ENCODE data around the gene SLC17A6.

Gene SLC17A6

GRCh38 chr11:22342211-22343031, 4.2 kb downstream of the SLC17A6 start:
- Histone ChIP-seq H3K4me3 (ENCODE audit: low read depth in 1 of 2, low read length in 2 of 2) (no peak overlapping the region), H3K27me3 (ENCODE audit: control insufficient read depth in 1 of 2, insufficient read depth in 2 of 2, low read length in 2 of 2) (peaks cover 48 to 60% of the 10 kb centered on the region in 2 donors), H3K4me1 (ENCODE audit: insufficient read depth, low read length) (no peaks in the 10 kb centered on the region), H3K9ac (ENCODE audit: low read length) (no peak overlapping the region), H3K9me3 (ENCODE audit: low read length) (no peaks in the 10 kb centered on the region), H3K27ac (ENCODE audit: low read depth, low read length) (no peak overlapping the region), H3K36me3 (ENCODE audit: insufficient read depth, low read length) (no peaks in the 10 kb centered on the region)

GRCh38 chr11:22343032-22343324, 4.8 kb downstream of the SLC17A6 start:
- H3K9me3 ChIP-seq (ENCODE audit: low read length): no peaks in the 10 kb centered on the region
- H3K27me3 ChIP-seq (ENCODE audit: control insufficient read depth in 1 of 2, insufficient read depth in 2 of 2, low read length in 2 of 2): peaks cover 45 to 55% of the 10 kb centered on the region in 2 donors
- no peak overlapping the region for H3K9ac ChIP-seq (ENCODE audit: low read length)
- no peak overlapping the region for H3K27ac ChIP-seq (ENCODE audit: low read depth, low read length)
- no peaks in the 10 kb centered on the region for H3K36me3 ChIP-seq (ENCODE audit: insufficient read depth, low read length)
- no peaks in the 10 kb centered on the region for H3K4me1 ChIP-seq (ENCODE audit: insufficient read depth, low read length)
- H3K4me3 ChIP-seq (ENCODE audit: low read depth in 1 of 2, low read length in 2 of 2): no peak overlapping the region

- no peak overlapping the region for H3K9ac ChIP-seq (ENCODE audit: low read length)
- H3K27me3 ChIP-seq (ENCODE audit: control insufficient read depth in 1 of 2, insufficient read depth in 2 of 2, low read length in 2 of 2): peaks cover 39 to 50% of the 10 kb centered on the region in 2 donors
- no peak overlapping the region for H3K4me3 ChIP-seq (ENCODE audit: low read depth in 1 of 2, low read length in 2 of 2)
- H3K36me3 ChIP-seq (ENCODE audit: insufficient read depth, low read length): no peaks in the 10 kb centered on the region
- no peaks in the 10 kb centered on the region for H3K4me1 ChIP-seq (ENCODE audit: insufficient read depth, low read length)
- H3K9me3 ChIP-seq (ENCODE audit: low read length): no peaks in the 10 kb centered on the region
- no peak overlapping the region for H3K27ac ChIP-seq (ENCODE audit: low read depth, low read length)
These were observed 5.3 kb downstream of the SLC17A6 start for GRCh38 chr11:22343371-22344032.

- Histone ChIP-seq H3K4me1 (ENCODE audit: insufficient read depth, low read length) (no peaks in the 10 kb centered on the region), H3K27ac (ENCODE audit: low read depth, low read length) (no peak overlapping the region), H3K27me3 (ENCODE audit: control insufficient read depth in 1 of 2, insufficient read depth in 2 of 2, low read length in 2 of 2) (peaks cover 38 to 48% of the 10 kb centered on the region in 2 donors), H3K9me3 (ENCODE audit: low read length) (no peaks in the 10 kb centered on the region), H3K4me3 (ENCODE audit: low read depth in 1 of 2, low read length in 2 of 2) (no peak overlapping the region), H3K36me3 (ENCODE audit: insufficient read depth, low read length) (no peaks in the 10 kb centered on the region), H3K9ac (ENCODE audit: low read length) (no peak overlapping the region)
These were observed 5.9 kb downstream of the SLC17A6 start for GRCh38 chr11:22344081-22344480.

- Histone ChIP-seq H3K36me3 (ENCODE audit: insufficient read depth, low read length) (no peaks in the 10 kb centered on the region), H3K4me1 (ENCODE audit: insufficient read depth, low read length) (no peaks in the 10 kb centered on the region), H3K9ac (ENCODE audit: low read length) (no peak overlapping the region), H3K4me3 (ENCODE audit: low read depth in 1 of 2, low read length in 2 of 2) (no peak overlapping the region), H3K27ac (ENCODE audit: low read depth, low read length) (no peak overlapping the region), H3K9me3 (ENCODE audit: low read length) (no peaks in the 10 kb centered on the region), H3K27me3 (ENCODE audit: control insufficient read depth in 1 of 2, insufficient read depth in 2 of 2, low read length in 2 of 2) (peaks cover 20 to 40% of the 10 kb centered on the region in 2 donors)
These were observed 8.1 kb downstream of the SLC17A6 start for GRCh38 chr11:22346282-22346681.

- no peaks in the 10 kb centered on the region for H3K9me3 ChIP-seq (ENCODE audit: low read length)
- no peak overlapping the region for H3K4me3 ChIP-seq (ENCODE audit: low read depth in 1 of 2, low read length in 2 of 2)
- peaks cover 11 to 23% of the 10 kb centered on the region in 2 donors for H3K27me3 ChIP-seq (ENCODE audit: control insufficient read depth in 1 of 2, insufficient read depth in 2 of 2, low read length in 2 of 2)
- H3K27ac ChIP-seq (ENCODE audit: low read depth, low read length): no peak overlapping the region
- no peak overlapping the region for H3K9ac ChIP-seq (ENCODE audit: low read length)
- no peaks in the 10 kb centered on the region for H3K36me3 ChIP-seq (ENCODE audit: insufficient read depth, low read length)
- H3K4me1 ChIP-seq (ENCODE audit: insufficient read depth, low read length): no peaks in the 10 kb centered on the region
These were observed 9.8 kb downstream of the SLC17A6 start for GRCh38 chr11:22347857-22348487.

GRCh38 chr11:22349491-22349890, 11.3 kb downstream of the SLC17A6 start:
- Histone ChIP-seq H3K4me1 (ENCODE audit: insufficient read depth, low read length) (no peaks in the 10 kb centered on the region), H3K27me3 (ENCODE audit: control insufficient read depth in 1 of 2, insufficient read depth in 2 of 2, low read length in 2 of 2) (peaks cover under 1 to 8% of the 10 kb centered on the region in 2 donors), H3K9me3 (ENCODE audit: low read length) (no peaks in the 10 kb centered on the region), H3K9ac (ENCODE audit: low read length) (no peak overlapping the region), H3K36me3 (ENCODE audit: insufficient read depth, low read length) (no peaks in the 10 kb centered on the region), H3K27ac (ENCODE audit: low read depth, low read length) (no peak overlapping the region), H3K4me3 (ENCODE audit: low read depth in 1 of 2, low read length in 2 of 2) (no peak overlapping the region)

- no peak overlapping the region for H3K9ac ChIP-seq (ENCODE audit: low read length)
- H3K27me3 ChIP-seq (ENCODE audit: control insufficient read depth in 1 of 2, insufficient read depth in 2 of 2, low read length in 2 of 2): no peaks in the 10 kb centered on the region
- H3K9me3 ChIP-seq (ENCODE audit: low read length): no peaks in the 10 kb centered on the region
- no peak overlapping the region for H3K27ac ChIP-seq (ENCODE audit: low read depth, low read length)
- no peaks in the 10 kb centered on the region for H3K36me3 ChIP-seq (ENCODE audit: insufficient read depth, low read length)
- no peak overlapping the region for H3K4me3 ChIP-seq (ENCODE audit: low read depth in 1 of 2, low read length in 2 of 2)
- H3K4me1 ChIP-seq (ENCODE audit: insufficient read depth, low read length): no peaks in the 10 kb centered on the region
These were observed 21.1 kb downstream of the SLC17A6 start for GRCh38 chr11:22359295-22359694.

GRCh38 chr11:22371160-22371559, 33.0 kb downstream of the SLC17A6 start:
- no peaks in the 10 kb centered on the region for H3K36me3 ChIP-seq (ENCODE audit: insufficient read depth, low read length)
- H3K4me3 ChIP-seq (ENCODE audit: low read depth in 1 of 2, low read length in 2 of 2): no peak overlapping the region
- no peaks in the 10 kb centered on the region for H3K9me3 ChIP-seq (ENCODE audit: low read length)
- H3K27me3 ChIP-seq (ENCODE audit: control insufficient read depth in 1 of 2, insufficient read depth in 2 of 2, low read length in 2 of 2): no peaks in the 10 kb centered on the region
- H3K27ac ChIP-seq (ENCODE audit: low read depth, low read length): no peak overlapping the region
- no peaks in the 10 kb centered on the region for H3K4me1 ChIP-seq (ENCODE audit: insufficient read depth, low read length)
- H3K9ac ChIP-seq (ENCODE audit: low read length): no peak overlapping the region

- H3K27ac ChIP-seq (ENCODE audit: low read depth, low read length): no peak overlapping the region
- no peaks in the 10 kb centered on the region for H3K36me3 ChIP-seq (ENCODE audit: insufficient read depth, low read length)
- H3K27me3 ChIP-seq (ENCODE audit: control insufficient read depth in 1 of 2, insufficient read depth in 2 of 2, low read length in 2 of 2): no peaks in the 10 kb centered on the region
- no peaks in the 10 kb centered on the region for H3K4me1 ChIP-seq (ENCODE audit: insufficient read depth, low read length)
- H3K9ac ChIP-seq (ENCODE audit: low read length): no peak overlapping the region
- no peak overlapping the region for H3K4me3 ChIP-seq (ENCODE audit: low read depth in 1 of 2, low read length in 2 of 2)
- no peaks in the 10 kb centered on the region for H3K9me3 ChIP-seq (ENCODE audit: low read length)
These were observed 48.9 kb downstream of the SLC17A6 start for GRCh38 chr11:22387126-22387525.

GRCh38 chr11:22389526-22390282, 51.5 kb downstream of the SLC17A6 start:
- Histone ChIP-seq H3K4me3 (ENCODE audit: low read depth in 1 of 2, low read length in 2 of 2) (no peak overlapping the region), H3K9me3 (ENCODE audit: low read length) (no peaks in the 10 kb centered on the region), H3K27ac (ENCODE audit: low read depth, low read length) (no peak overlapping the region), H3K27me3 (ENCODE audit: control insufficient read depth in 1 of 2, insufficient read depth in 2 of 2, low read length in 2 of 2) (no peaks in the 10 kb centered on the region), H3K36me3 (ENCODE audit: insufficient read depth, low read length) (no peaks in the 10 kb centered on the region), H3K4me1 (ENCODE audit: insufficient read depth, low read length) (no peaks in the 10 kb centered on the region), H3K9ac (ENCODE audit: low read length) (no peak overlapping the region)

Measured in muscle layer of colon (tissue), 2 donors.